K562 (cell line): ENCODE results near the gene LIN7A. TPM values are rescaled to one million over a fixed set of nuclear protein-coding genes. Genes with fewer than 3 reads are reported as not detected.

Source experiments
- ATAC-seq: fragments of 200-7000 bp; cut with Tn5 transposase; 3 replicates; pipeline ENCODE4 v1.9.1; 2020; ENCODE audit warnings: moderate library complexity
- BruUV-seq: library from RNA; stranded (reverse); fragments of 400-500 nt; replicated peaks from 2 replicates; lab custom pipeline; 2021; lab: Mats Ljungman, UMichigan
- CTCF ChIA-PET: fragments of 300-600 bp; formaldehyde crosslinking; extraction: SDS; loops from one replicate; lab custom pipeline; 2021; ENCODE audit warnings: low intra/inter-chr PET ratio; lab: Yijun Ruan, JAX
- POLR2A ChIA-PET: fragments of 300-600, 350-650 bp; sonication (Branson Sonifier 250); formaldehyde crosslinking; extraction: SDS; loops from one replicate; lab custom pipeline; 2021; ENCODE audit warnings: antibody characterized with exemption, inconsistent platforms; lab: Yijun Ruan, JAX
- DNase-seq, 4 experiments: peaks; one replicate each; pipeline versions ENCODE4 v3.0.0 to v3.0.0-alpha.2; 2011 to 2018; ENCODE audit warnings: low spot score in 3 of 4, mixed read lengths in 3 of 4; ENCODE audit errors: extremely low read depth in 1 of 4
- FAIRE-seq: peaks from 2 replicates; lab custom pipeline; 2011; peaks lifted over from hg19 to GRCh38; lab: Jason Lieb, UNC
- H2AFZ ChIP-seq: 2 replicates; pipeline ENCODE4 v1.6.0; 2011; ENCODE audit warnings: low read depth, low read length, control low read depth, inconsistent platforms
- H3K27ac ChIP-seq: fragments of 200-600 bp; 3 replicates; pipeline ENCODE4 v1.8.0; 2011; ENCODE audit warnings: low read depth, mild to moderate bottlenecking, control low read depth, inconsistent platforms, low read length, moderate library complexity, mixed read lengths; ENCODE audit errors: extremely low read depth
- H3K27me3 ChIP-seq, 2 experiments: fragments of 300-600 bp in 1 of 2; 2 replicates in 1 of 2; 3 replicates in 1 of 2; pipeline versions ENCODE4 v1.6.0 to v1.8.0; 2011; ENCODE audit warnings: inconsistent platforms in 2 of 2, low read length in 2 of 2, mild to moderate bottlenecking in 1 of 2, mixed read lengths in 1 of 2, moderate library complexity in 1 of 2; ENCODE audit not compliant: control insufficient read depth in 2 of 2, insufficient read depth in 2 of 2
- H3K36me3 ChIP-seq: fragments of 300-600 bp; 3 replicates; pipeline ENCODE4 v1.8.0; 2011; ENCODE audit warnings: mild to moderate bottlenecking, low read length, inconsistent platforms; ENCODE audit not compliant: control insufficient read depth, insufficient read depth
- H3K4me1 ChIP-seq, 2 experiments: fragments of 200-600 bp in 1 of 2; replicated peaks in 1 of 2; 2 replicates in 1 of 2; 3 replicates in 1 of 2; pipeline versions ENCODE4 v1.5.1 to v1.8.0; 2011; ENCODE audit warnings: inconsistent platforms in 2 of 2, low read length in 2 of 2, mild to moderate bottlenecking in 1 of 2, mixed read lengths in 1 of 2, moderate library complexity in 1 of 2; ENCODE audit not compliant: control insufficient read depth in 2 of 2, insufficient read depth in 2 of 2
- H3K4me2 ChIP-seq: 2 replicates; pipeline ENCODE4 v1.6.1; 2011; ENCODE audit warnings: low read length, control low read depth, inconsistent platforms, mixed read lengths; ENCODE audit not compliant: insufficient read depth
- H3K4me3 ChIP-seq: fragments of 200-600 bp; sonication (generic), shearing (Covaris generic); 2 replicates; pipeline ENCODE4 v1.5.1; 2016; ENCODE audit warnings: control low read depth, inconsistent platforms
- H3K79me2 ChIP-seq: fragments of 200-600 bp; 3 replicates; pipeline ENCODE4 v1.8.0; 2011; ENCODE audit warnings: low read length, inconsistent platforms; ENCODE audit not compliant: control insufficient read depth, insufficient read depth
- H3K9ac ChIP-seq, 2 experiments: 2 replicates each; pipeline versions ENCODE4 v1.6.0 to v1.6.1; 2011; ENCODE audit warnings: low read depth in 2 of 2, low read length in 2 of 2, control low read depth in 1 of 2, inconsistent platforms in 1 of 2, mild to moderate bottlenecking in 1 of 2, mixed read lengths in 1 of 2; ENCODE audit not compliant: insufficient read depth in 1 of 2
- H3K9me1 ChIP-seq: one replicate; pipeline ENCODE4 v1.6.0; 2011; ENCODE audit warnings: inconsistent platforms, mild to moderate bottlenecking, low read length, moderate library complexity; ENCODE audit not compliant: control insufficient read depth, insufficient read depth
- H3K9me3 ChIP-seq: replicated peaks from 2 replicates; pipeline ENCODE4 v1.5.1; 2011; ENCODE audit warnings: low read depth, low read length, inconsistent platforms; ENCODE audit not compliant: control insufficient read depth, insufficient read depth
- H4K20me1 ChIP-seq: replicated peaks from 2 replicates; pipeline ENCODE4 v1.6.1; 2011; ENCODE audit warnings: low read length, inconsistent platforms, mixed read lengths; ENCODE audit not compliant: control insufficient read depth, insufficient read depth
- IRF2 ChIP-seq: sonication (generic); formaldehyde crosslinking; IDR thresholded peaks from 2 replicates; pipeline ENCODE4 v1.8.1; 2022; ENCODE audit warnings: mild to moderate bottlenecking, missing genetic modification reagents
- KDM2B ChIP-seq: fragments of 250-450 bp; sonication (Bioruptor Pico); IDR thresholded peaks from 2 replicates; pipeline ENCODE4 v1.8.0; 2021; ENCODE audit warnings: mild to moderate bottlenecking, moderate library complexity
- MED1 ChIP-seq: sonication (generic); formaldehyde crosslinking; IDR thresholded peaks from 2 replicates; pipeline ENCODE4 v1.8.1; 2023; ENCODE audit warnings: missing genetic modification reagents, borderline replicate concordance
- MEF2A ChIP-seq: IDR thresholded peaks from 2 replicates; pipeline ENCODE4 v1.6.1; 2011; ENCODE audit warnings: low read depth, mild to moderate bottlenecking, low read length, moderate library complexity; ENCODE audit not compliant: control insufficient read depth
- NBN ChIP-seq: fragments of 450-650 bp; IDR thresholded peaks from 2 replicates; pipeline ENCODE4 v1.6.1; 2016; ENCODE audit warnings: low read depth, mild to moderate bottlenecking
- XRCC5 ChIP-seq: fragments of 200-400 bp; formaldehyde crosslinking; IDR thresholded peaks from 2 replicates; pipeline ENCODE4 v1.6.1; 2017; ENCODE audit warnings: low read depth, mild to moderate bottlenecking, low read length
- ZBTB1 ChIP-seq: sonication (generic); formaldehyde crosslinking; IDR thresholded peaks from 2 replicates; pipeline ENCODE4 v1.8.1; 2023; ENCODE audit warnings: missing genetic modification reagents, low read depth, mild to moderate bottlenecking, borderline replicate concordance
- ZNF444 ChIP-seq: fragments of 250-450 bp; sonication (Bioruptor Pico); IDR thresholded peaks from 2 replicates; pipeline ENCODE4 v1.4.0; 2020; ENCODE audit warnings: mild to moderate bottlenecking, moderate library complexity
- WGBS: fragments of 100-300 bp; shearing (Covaris generic); methylation state at CpG from one replicate; pipeline ENCODE4 v1.1.6; 2016; ENCODE audit warnings: low coverage, mixed read lengths; ENCODE audit not compliant: insufficient coverage; ENCODE audit errors: missing lambda C conversion rate; 5-methylcytosine and 5-hydroxymethylcytosine counted together
- in situ Hi-C: fragments of 300-500 bp; cut with MboI; formaldehyde crosslinking; loops from 4 replicates; pipeline ENCODE4 v1.15.0; 2018; ENCODE audit warnings: inconsistent platforms, mixed read lengths
- intact Hi-C: fragments of 100-400 bp; cut with micrococcal nuclease; formaldehyde crosslinking; loops from 2 replicates; pipeline ENCODE4 v1.14.2; 2022
- polyA plus RNA-seq, 8 experiments: library from polyadenylated mRNA; depleted of rRNA in 4 of 8; stranded (reverse) in 5 of 8; unstranded in 3 of 8; fragments of >200 nt; fragmentation: Nextera tagmentation in 2 of 8; fragmentation: Illumina TruSeq in 1 of 8; extraction: Ambion mirVana in 2 of 8; extraction: Trizol in 1 of 8; gene quantifications; 2 replicates each; pipeline versions ENCODE4 v1.2.1 to v1.2.3, GENCODE V29; 2011 to 2014; ENCODE audit warnings: inconsistent platforms in 1 of 8, missing spikeins in 1 of 8
- total RNA-seq, 7 experiments: library from RNA; depleted of rRNA in 6 of 7; stranded (reverse); fragments of >200 nt in 6 of 7; fragmentation: Illumina TruSeq in 2 of 7; extraction: Trizol in 2 of 7; gene quantifications; 2 replicates each; pipeline versions ENCODE4 v1.2.1 to v1.2.3, GENCODE V29; 2011 to 2021; ENCODE audit warnings: low replicate concordance in 1 of 7

The LIN7A gene
- total and polyA plus RNA-seq, 9 of the 15 experiments (the other 6 are each of a cell fraction or from before 2014, with no cell fraction given) = not detected

DNA sequence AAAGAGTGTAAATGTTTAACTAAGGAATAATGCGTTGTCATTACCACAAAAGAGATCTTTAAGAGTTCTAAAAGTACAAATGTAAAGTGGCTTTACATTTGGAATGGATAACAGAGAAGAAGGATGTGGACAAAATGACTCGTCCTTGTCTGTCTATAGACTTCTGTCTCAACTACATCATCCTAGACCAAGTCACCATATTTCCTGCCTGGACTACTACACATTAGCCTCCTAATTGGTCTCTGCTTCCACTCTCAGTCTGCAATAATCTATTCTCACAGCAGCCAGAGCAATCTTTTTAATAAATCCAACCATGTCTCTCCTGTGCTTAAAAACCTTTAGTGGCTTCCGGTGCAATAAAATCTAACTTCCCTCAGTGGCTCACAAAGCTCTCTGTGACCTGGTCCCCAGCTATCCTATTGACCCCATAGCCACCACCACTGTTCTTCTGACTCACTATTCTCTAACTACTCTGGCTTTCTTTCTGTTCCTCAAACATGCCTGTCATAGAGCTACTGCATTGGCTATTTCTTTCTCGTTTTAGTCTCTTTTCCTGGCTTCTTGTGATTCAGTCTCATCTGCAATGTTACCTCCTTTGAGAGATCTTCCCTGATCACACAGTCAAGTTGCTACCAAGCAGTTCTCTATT is 130.0 kb downstream of the LIN7A start (continued):
- TF ChIP-seq XRCC5 (no peak), IRF2 (no peak), KDM2B (CRISPR knock-in tag) (no peak), MED1 (CRISPR knock-in tag) (no peak), MEF2A (no peak), ZBTB1 (CRISPR knock-in tag) (no peak)
- TF ChIP-seq, all 486 proteins: peak for 0

DNA sequence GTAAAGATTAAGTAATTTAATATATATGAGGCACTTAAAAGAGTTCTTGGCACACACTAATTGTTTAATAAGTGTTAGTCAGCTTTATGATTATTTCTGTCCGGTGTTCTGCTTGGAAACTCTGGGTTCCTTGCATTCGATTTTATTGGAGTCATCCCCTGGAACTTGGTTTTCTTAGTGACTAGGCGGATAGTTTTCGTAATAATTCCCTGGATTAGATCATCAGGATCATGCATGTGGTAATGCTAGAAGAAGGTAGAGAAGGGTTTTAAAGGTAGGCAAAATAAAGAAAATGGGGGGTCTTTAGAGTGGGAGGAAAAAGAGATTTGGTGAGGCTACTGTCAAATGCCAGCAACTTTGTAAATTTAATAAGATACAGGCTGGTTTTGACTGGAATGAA is 132.6 kb downstream of the LIN7A start:
- H3K27me3 ChIP-seq = no peaks in the 10 kb centered on the region
- no peak overlapping the region for H2AFZ ChIP-seq
- TF ChIP-seq NBN (no peak), ZNF444 (CRISPR knock-in tag) (no peak)
- BruUV-seq = no TSS peak
- H3K9ac ChIP-seq = no peak overlapping the region
- DNase-seq (no peak), ATAC-seq (no peak), FAIRE-seq (no peak)
- 0% methylated on average over 4 of the region's 4 CpGs for WGBS
- H3K4me3 ChIP-seq = no peak overlapping the region
- H3K9me3 ChIP-seq = no peaks in the 10 kb centered on the region
- no peaks in the 10 kb centered on the region for H3K4me1 ChIP-seq
- no peaks in the 10 kb centered on the region for H3K79me2 ChIP-seq
- H3K9me1 ChIP-seq = no peaks in the 10 kb centered on the region
- no peak overlapping the region for H3K27ac ChIP-seq
- intact Hi-C loops (no loop called here), in situ Hi-C loops (no loop called here)
- no peaks in the 10 kb centered on the region for H3K36me3 ChIP-seq
- H4K20me1 ChIP-seq = no peaks in the 10 kb centered on the region
- CTCF ChIA-PET = no interaction called here
- H3K4me2 ChIP-seq = no peak overlapping the region
- POLR2A ChIA-PET = no interaction called here
